GM10266 (cell line): ENCODE measurements around the gene DUSP22.

Source experiments
- DNase-seq: peaks from one replicate; pipeline ENCODE4 v3.0.0; 2012; ENCODE audit errors: extremely low spot score
- TF ChIP-seq, protein P1 (sequence below): IDR thresholded peaks from 2 replicates; pipeline ENCODE4 v1.5.1; 2012; ENCODE audit warnings: mild to moderate bottlenecking, low read depth; ENCODE audit not compliant: control insufficient read depth, insufficient read depth; ENCODE audit errors: missing control alignments

DUSP22 gene

DNA sequence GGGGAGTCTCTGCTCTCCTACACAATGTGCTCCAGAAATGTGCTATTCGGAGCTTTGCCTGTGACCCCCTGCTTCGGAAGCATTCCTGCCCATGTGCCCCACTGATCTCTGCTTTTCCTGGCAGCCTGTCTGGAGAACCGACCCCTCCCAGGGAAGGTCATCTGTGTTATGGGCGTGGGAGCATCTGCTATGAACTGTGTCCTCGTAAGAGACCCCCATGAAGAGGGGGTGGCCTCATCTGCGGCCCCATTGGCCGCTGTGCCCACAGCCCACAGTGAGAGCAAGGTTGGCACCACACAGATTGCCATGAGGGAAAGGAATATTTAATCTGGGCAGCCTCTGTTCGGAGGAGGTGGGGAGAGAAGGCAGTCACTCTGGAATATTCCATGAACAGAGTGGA lies 66.6 kb downstream of the DUSP22 start:
- DNase-seq = no peak
- TF ChIP-seq, protein P1, sequence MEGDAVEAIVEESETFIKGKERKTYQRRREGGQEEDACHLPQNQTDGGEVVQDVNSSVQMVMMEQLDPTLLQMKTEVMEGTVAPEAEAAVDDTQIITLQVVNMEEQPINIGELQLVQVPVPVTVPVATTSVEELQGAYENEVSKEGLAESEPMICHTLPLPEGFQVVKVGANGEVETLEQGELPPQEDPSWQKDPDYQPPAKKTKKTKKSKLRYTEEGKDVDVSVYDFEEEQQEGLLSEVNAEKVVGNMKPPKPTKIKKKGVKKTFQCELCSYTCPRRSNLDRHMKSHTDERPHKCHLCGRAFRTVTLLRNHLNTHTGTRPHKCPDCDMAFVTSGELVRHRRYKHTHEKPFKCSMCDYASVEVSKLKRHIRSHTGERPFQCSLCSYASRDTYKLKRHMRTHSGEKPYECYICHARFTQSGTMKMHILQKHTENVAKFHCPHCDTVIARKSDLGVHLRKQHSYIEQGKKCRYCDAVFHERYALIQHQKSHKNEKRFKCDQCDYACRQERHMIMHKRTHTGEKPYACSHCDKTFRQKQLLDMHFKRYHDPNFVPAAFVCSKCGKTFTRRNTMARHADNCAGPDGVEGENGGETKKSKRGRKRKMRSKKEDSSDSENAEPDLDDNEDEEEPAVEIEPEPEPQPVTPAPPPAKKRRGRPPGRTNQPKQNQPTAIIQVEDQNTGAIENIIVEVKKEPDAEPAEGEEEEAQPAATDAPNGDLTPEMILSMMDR = no peak

DNA sequence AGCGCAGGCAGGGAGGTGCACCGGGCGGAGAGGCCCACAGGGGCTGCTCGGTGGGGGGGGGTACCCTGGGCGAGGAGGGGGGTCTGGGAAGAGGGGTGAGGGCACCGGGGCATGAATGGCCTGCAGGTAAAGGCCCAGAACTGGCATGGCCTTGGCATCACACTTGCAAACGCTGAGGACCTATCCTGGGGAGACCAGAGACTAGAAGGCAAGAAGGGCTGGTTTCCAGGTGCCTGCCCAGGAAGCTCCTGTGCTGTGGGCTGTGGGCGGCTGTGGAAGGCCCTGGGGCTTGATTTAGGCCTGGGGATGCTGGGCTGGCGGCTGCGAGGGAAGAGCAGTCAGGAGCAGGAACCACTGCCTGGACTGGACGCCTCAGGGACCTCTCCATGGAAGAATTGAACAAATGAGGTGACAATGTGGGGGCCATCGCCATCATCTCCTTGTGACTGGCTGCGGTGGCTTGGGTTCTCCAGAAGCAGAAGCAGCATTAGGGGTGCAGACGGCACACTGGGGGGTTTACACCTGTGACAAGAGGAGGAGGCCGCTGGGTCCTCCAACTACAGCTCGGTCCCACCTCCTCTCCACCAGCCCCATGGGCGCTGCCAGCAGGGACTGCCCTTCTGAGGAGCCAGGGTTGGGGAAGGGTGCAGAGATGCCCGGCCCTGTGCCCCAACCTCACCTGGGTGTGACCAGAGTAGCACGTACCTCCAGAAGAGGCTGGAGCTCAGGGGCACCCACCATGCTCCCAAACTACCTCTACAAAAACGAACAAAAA lies 67.2 kb downstream of the DUSP22 start:
- DNase-seq = no peak
- TF ChIP-seq, protein P1 = no peak

DNA sequence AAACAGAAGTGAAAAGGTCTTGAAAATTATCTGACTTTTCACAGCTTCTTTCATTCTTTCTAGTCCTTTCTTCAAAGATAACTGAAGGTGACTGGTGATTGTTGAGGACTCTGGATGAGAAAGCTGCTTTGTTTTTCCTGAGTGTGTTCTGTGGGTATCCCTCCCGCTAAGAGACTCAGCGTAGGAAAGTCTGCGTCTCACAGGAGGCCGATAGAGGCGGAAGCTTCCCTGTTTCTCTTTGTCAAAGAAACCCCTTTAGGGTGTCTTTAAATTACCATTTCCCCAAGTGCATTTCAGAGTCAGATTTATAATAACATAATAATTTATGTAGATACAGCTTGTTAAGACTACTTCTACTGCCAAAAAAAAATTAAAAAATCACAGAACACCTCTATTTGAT lies 68.1 kb downstream of the DUSP22 start:
- TF ChIP-seq, protein P1 = no peak
- no peak for DNase-seq

DNA sequence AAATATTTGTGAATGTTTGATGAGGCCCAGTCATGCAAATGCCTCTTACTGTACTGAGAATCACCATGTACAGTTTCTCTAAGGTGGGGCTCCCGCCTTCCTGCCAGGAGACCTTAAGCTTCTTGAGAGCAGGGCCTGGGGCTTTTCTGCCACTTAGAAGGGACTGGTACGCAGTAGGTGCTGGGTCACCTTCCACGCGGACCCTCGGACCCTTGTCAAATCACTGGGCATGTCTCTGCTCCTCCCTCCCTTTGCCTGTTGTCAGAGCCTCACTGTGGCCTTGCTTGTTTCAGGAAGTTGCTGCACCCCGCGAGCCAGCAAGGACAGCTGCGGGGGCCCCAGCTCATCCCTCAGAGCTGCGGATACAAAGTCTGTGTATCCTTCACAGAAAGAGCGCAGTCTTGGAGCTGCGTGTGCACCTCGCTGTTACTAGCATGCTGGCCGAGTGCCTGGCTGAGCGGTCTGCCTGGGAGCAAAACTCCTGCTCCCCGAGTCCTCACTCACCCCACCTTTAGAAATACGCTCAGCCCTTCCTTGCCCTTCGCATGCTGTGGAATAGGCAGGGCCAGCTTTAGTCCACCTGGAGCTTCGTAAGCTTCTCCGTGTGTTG lies 68.6 kb downstream of the DUSP22 start:
- no peak for DNase-seq
- TF ChIP-seq, protein P1 = no peak

DNA sequence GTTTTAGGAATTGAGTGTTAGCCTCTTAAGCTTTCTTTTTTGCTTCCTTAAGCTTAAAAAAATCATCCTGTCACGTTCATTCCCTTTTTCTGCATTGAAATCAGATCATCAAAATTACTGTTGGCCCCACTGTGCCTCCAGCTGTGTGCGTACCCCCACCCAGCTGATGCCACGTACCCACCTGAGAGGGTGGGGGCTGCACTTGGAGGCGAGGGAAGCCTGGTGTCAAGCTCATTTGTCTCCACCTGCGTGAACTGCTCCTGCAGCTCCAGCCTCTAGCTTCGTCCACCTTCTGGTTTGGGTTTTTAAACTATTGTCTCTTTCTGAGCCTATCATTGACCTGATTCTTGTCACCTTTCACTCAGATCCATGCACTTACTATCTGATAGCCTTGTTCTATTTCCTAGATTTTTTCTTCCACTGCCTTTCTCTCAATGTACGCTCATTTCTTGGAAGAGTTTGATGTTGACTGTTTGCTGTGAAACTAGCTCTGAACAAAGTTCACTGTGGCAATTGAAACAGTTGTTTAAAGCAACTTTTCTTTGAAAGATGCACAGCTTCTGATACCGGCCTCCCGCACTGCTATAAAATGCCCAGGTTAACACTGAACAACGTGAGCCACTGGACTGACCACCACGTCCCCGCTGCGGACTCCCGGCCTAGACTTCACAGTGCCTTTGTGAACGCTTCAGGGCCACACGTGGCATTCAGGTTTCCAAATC lies 69.3 kb downstream of the DUSP22 start:
- no peak for DNase-seq
- TF ChIP-seq, protein P1 = no peak

DNA sequence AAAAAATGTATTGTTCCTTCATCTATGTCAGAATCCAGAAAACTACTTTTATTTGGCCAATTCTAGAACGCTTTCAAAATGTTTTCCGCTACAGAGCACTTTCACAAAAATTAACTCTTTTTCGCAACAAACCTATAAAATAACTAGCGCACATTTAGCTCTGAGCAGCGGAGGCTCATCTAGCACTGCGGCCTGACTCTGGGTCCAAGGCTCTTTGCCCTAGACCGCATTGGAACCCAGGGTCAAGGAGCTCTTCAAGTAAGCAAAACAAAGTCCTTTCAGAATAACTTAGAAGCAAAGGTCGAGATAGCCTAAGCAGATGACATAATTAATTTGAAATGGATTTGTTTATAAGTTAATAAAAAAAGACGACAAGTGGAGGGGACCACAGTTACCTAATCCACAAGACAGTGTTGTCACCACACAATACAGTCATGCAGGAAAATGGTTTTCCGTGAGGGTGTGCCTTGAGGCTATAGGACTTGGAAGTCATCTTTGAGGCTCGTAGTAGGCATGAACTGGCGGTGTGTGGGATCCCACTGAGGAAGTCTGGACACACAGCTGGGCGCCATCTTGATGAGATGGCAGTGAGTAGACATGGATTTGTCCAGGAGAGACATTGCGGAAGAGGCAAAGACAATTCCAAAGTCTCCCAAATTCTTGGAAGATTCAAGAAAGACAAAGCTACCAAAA lies 70.1 kb downstream of the DUSP22 start:
- DNase-seq = no peak

More for the DNA sequence above, 70.1 kb downstream of the DUSP22 start:
- TF ChIP-seq, protein P1 = no peak
